Stimulated activated naive CD8-positive, alpha-beta T cell treated with anti-CD3 and anti-CD28 coated beads, Interleukin-15, Interleukin-2, amounts not matched to agents 100 ng/mL and 50 ng/mL, for 24 hours (primary cell): ENCODE measurements around the gene MRPL24.
A peak's percentile ranks its signal among the peaks of the same experiment; 100 is the strongest.
"Not testable (repeated sequence)": the region's sequence is repeated elsewhere in the genome, so short reads cannot be mapped to it uniquely, and the experiment has no call there.

Experiments used
- H3K27ac Mint-ChIP-seq: one replicate; pipeline ENCODE4 v1.8.0; 2021; ENCODE audit warnings: mild to moderate bottlenecking, mixed read lengths
- H3K27me3 Mint-ChIP-seq: one replicate; pipeline ENCODE4 v1.8.0; 2021; ENCODE audit warnings: mixed read lengths
- H3K36me3 Mint-ChIP-seq: one replicate; pipeline ENCODE4 v1.8.0; 2021; ENCODE audit warnings: low read depth, mixed read lengths
- H3K4me1 Mint-ChIP-seq: one replicate; pipeline ENCODE4 v1.8.0; 2021; ENCODE audit warnings: low read depth, mixed read lengths
- H3K4me3 Mint-ChIP-seq: one replicate; pipeline ENCODE4 v1.8.0; 2021; ENCODE audit warnings: mild to moderate bottlenecking, mixed read lengths
- H3K9me3 Mint-ChIP-seq: one replicate; pipeline ENCODE4 v1.8.0; 2021; ENCODE audit warnings: mixed read lengths

MRPL24 gene

GRCh38 chr1:156767101-156767878 lies 26.4 kb upstream of the MRPL24 start, which contains the start of gene PRCC:
TSS of gene PRCC (plus strand) at chr1:156767535. CDS start at chr1:156767772, 237 bp downstream.
- no peaks in the 10 kb centered on the region for H3K27me3 Mint-ChIP-seq
- H3K27ac Mint-ChIP-seq = no peak within 1 kb of the TSS
- peaks cover 44% of the 10 kb centered on the region for H3K4me1 Mint-ChIP-seq
- no peaks in the 10 kb centered on the region for H3K9me3 Mint-ChIP-seq
- H3K4me3 Mint-ChIP-seq = no peak within 1 kb of the TSS
- peaks cover 35% of the 10 kb centered on the region for H3K36me3 Mint-ChIP-seq

- H3K9me3 Mint-ChIP-seq = no peaks in the 10 kb centered on the region
- H3K4me1 Mint-ChIP-seq = peaks cover 39% of the 10 kb centered on the region
- no peak overlapping the region for H3K4me3 Mint-ChIP-seq
- H3K27ac Mint-ChIP-seq = no peak overlapping the region
- no peaks in the 10 kb centered on the region for H3K27me3 Mint-ChIP-seq
- H3K36me3 Mint-ChIP-seq = peaks cover 30% of the 10 kb centered on the region
Measured at GRCh38 chr1:156766298-156767100, 25.6 kb upstream of the MRPL24 start.

GRCh38 chr1:156765666-156766065 lies 24.8 kb upstream of the MRPL24 start:
- H3K27me3 Mint-ChIP-seq = no peaks in the 10 kb centered on the region
- H3K9me3 Mint-ChIP-seq = no peaks in the 10 kb centered on the region
- H3K4me1 Mint-ChIP-seq = peaks cover 31% of the 10 kb centered on the region
- no peak overlapping the region for H3K4me3 Mint-ChIP-seq
- H3K27ac Mint-ChIP-seq = no peak overlapping the region
- H3K36me3 Mint-ChIP-seq = peaks cover 22% of the 10 kb centered on the region

- H3K9me3 Mint-ChIP-seq, H3K4me3 Mint-ChIP-seq, H3K27me3 Mint-ChIP-seq, H3K27ac Mint-ChIP-seq: not testable (repeated sequence)
- Mint-ChIP-seq H3K4me1 (peaks cover 25% of the 10 kb centered on the region), H3K36me3 (peaks cover 19% of the 10 kb centered on the region)
Measured at GRCh38 chr1:156765136-156765535, 24.2 kb upstream of the MRPL24 start.

- no peak overlapping the region for H3K27ac Mint-ChIP-seq
- no peaks in the 10 kb centered on the region for H3K4me1 Mint-ChIP-seq
- no peaks in the 10 kb centered on the region for H3K27me3 Mint-ChIP-seq
- no peaks in the 10 kb centered on the region for H3K36me3 Mint-ChIP-seq
- no peak overlapping the region for H3K4me3 Mint-ChIP-seq
- no peaks in the 10 kb centered on the region for H3K9me3 Mint-ChIP-seq
Measured at GRCh38 chr1:156760796-156761104, 19.9 kb upstream of the MRPL24 start.

- no peak overlapping the region for H3K27ac Mint-ChIP-seq
- H3K36me3 Mint-ChIP-seq = no peaks in the 10 kb centered on the region
- H3K4me1 Mint-ChIP-seq = no peaks in the 10 kb centered on the region
- H3K27me3 Mint-ChIP-seq = no peaks in the 10 kb centered on the region
- H3K4me3 Mint-ChIP-seq = no peak overlapping the region
- no peaks in the 10 kb centered on the region for H3K9me3 Mint-ChIP-seq
Measured at GRCh38 chr1:156760092-156760795, 19.4 kb upstream of the MRPL24 start.

- H3K9me3 Mint-ChIP-seq, H3K36me3 Mint-ChIP-seq, H3K4me3 Mint-ChIP-seq, H3K27ac Mint-ChIP-seq, H3K4me1 Mint-ChIP-seq, H3K27me3 Mint-ChIP-seq: not testable (repeated sequence)
Measured at GRCh38 chr1:156757572-156758253, 16.8 kb upstream of the MRPL24 start.

- no peaks in the 10 kb centered on the region for H3K36me3 Mint-ChIP-seq
- H3K9me3 Mint-ChIP-seq = no peaks in the 10 kb centered on the region
- no peak overlapping the region for H3K27ac Mint-ChIP-seq
- no peak overlapping the region for H3K4me3 Mint-ChIP-seq
- peaks cover 10% of the 10 kb centered on the region for H3K4me1 Mint-ChIP-seq
- H3K27me3 Mint-ChIP-seq = no peaks in the 10 kb centered on the region
Measured at GRCh38 chr1:156756355-156756754, 15.5 kb upstream of the MRPL24 start.

GRCh38 chr1:156755527-156755950 lies 14.7 kb upstream of the MRPL24 start:
- Mint-ChIP-seq H3K36me3 (peaks cover 2% of the 10 kb centered on the region), H3K27ac (no peak overlapping the region), H3K9me3 (no peaks in the 10 kb centered on the region), H3K27me3 (no peaks in the 10 kb centered on the region), H3K4me1 (peaks cover 10% of the 10 kb centered on the region), H3K4me3 (no peak overlapping the region)

- no peaks in the 10 kb centered on the region for H3K27me3 Mint-ChIP-seq
- H3K4me3 Mint-ChIP-seq = no peak overlapping the region
- no peaks in the 10 kb centered on the region for H3K9me3 Mint-ChIP-seq
- H3K4me1 Mint-ChIP-seq = peaks cover 20% of the 10 kb centered on the region
- H3K27ac Mint-ChIP-seq = no peak overlapping the region
- H3K36me3 Mint-ChIP-seq = peaks cover 14% of the 10 kb centered on the region
Measured at GRCh38 chr1:156754219-156754618, 13.3 kb upstream of the MRPL24 start.

- peaks cover 26% of the 10 kb centered on the region for H3K36me3 Mint-ChIP-seq
- H3K27me3 Mint-ChIP-seq = no peaks in the 10 kb centered on the region
- H3K4me3 Mint-ChIP-seq = peak overlapping the region; percentile 97
- H3K27ac Mint-ChIP-seq = peak overlapping the region; percentile 94
- no peaks in the 10 kb centered on the region for H3K9me3 Mint-ChIP-seq
- peaks cover 33% of the 10 kb centered on the region for H3K4me1 Mint-ChIP-seq
Measured at GRCh38 chr1:156752843-156753482, 12.1 kb upstream of the MRPL24 start.

- Mint-ChIP-seq H3K27me3 (no peaks in the 10 kb centered on the region), H3K27ac (peak overlapping the region; percentile 94)
Measured at GRCh38 chr1:156751757-156752481, 11.0 kb upstream of the MRPL24 start.

GRCh38 chr1:156751451-156751756 lies 10.5 kb upstream of the MRPL24 start, which contains the start of gene HDGF:
TSS of gene HDGF (minus strand) at chr1:156751675. CDS start at chr1:156751429, 246 bp downstream.
- Mint-ChIP-seq H3K4me1 (peaks cover 48% of the 10 kb centered on the region), H3K36me3 (peaks cover 32% of the 10 kb centered on the region), H3K27me3 (no peaks in the 10 kb centered on the region), H3K27ac (peak within 1 kb of the TSS; percentile 97), H3K4me3 (peak within 1 kb of the TSS; percentile 97), H3K9me3 (no peaks in the 10 kb centered on the region)

More at GRCh38 chr1:156751757-156752481, 11.0 kb upstream of the MRPL24 start:
- H3K4me3 Mint-ChIP-seq = peak overlapping the region; percentile 97
- peaks cover 42% of the 10 kb centered on the region for H3K4me1 Mint-ChIP-seq
- peaks cover 32% of the 10 kb centered on the region for H3K36me3 Mint-ChIP-seq
- no peaks in the 10 kb centered on the region for H3K9me3 Mint-ChIP-seq
